Esophagus squamous epithelium (tissue), 5 donors: ENCODE measurements around the gene DIS3L2. TPM values are rescaled to one million over a fixed set of nuclear protein-coding genes. Genes with fewer than 3 reads are reported as not detected.

Experiments used
- DNase-seq: peaks from one replicate; lab custom pipeline; 2025; lab: John Stamatoyannopoulos, UW
- H3K27ac ChIP-seq, 4 donors: fragments of 200-600 bp; sonication (generic); one replicate each; pipeline ENCODE4 v1.5.1; 2016 to 2019; ENCODE audit warnings: mild to moderate bottlenecking in 1 of 4
- H3K27me3 ChIP-seq, 4 donors: fragments of 200-600 bp; sonication (generic); 1 replicate in 3 of 4; 2 replicates in 1 of 4; pipeline versions ENCODE4 v1.5.1 to v1.6.0; 2017 to 2021; ENCODE audit warnings: antibody characterized with exemption in 1 of 4
- H3K36me3 ChIP-seq, 3 donors: fragments of 200-600 bp; sonication (generic); one replicate each; pipeline ENCODE4 v1.5.1; 2016 to 2019
- H3K4me1 ChIP-seq, 3 donors: fragments of 200-600 bp; sonication (generic); one replicate each; pipeline ENCODE4 v1.5.1; 2017 to 2019
- H3K4me3 ChIP-seq, 4 donors: fragments of 200-600 bp; sonication (generic); 1 replicate in 3 of 4; 2 replicates in 1 of 4; pipeline ENCODE4 v1.5.1; 2016 to 2019; ENCODE audit warnings: mild to moderate bottlenecking in 2 of 4, moderate library complexity in 1 of 4
- H3K9me3 ChIP-seq, 3 donors: fragments of 200-600 bp; sonication (generic); one replicate each; pipeline ENCODE4 v1.5.1; 2016 to 2019
- CTCF ChIP-seq, 6 experiments: fragments of 450-650 bp in 4 of 6; fragments of 200-600 bp in 2 of 6; sonication (generic) in 2 of 6; IDR thresholded peaks; one replicate each; pipeline ENCODE4 v1.5.1; 2016 to 2019; ENCODE audit warnings: antibody characterized with exemption in 6 of 6, mild to moderate bottlenecking in 4 of 6, moderate library complexity in 4 of 6
- POLR2A ChIP-seq, 4 donors: fragments of 450-650 bp; IDR thresholded peaks; one replicate each; pipeline ENCODE4 v1.6.1; 2017; ENCODE audit warnings: antibody characterized with exemption in 4 of 4, mild to moderate bottlenecking in 4 of 4, moderate library complexity in 3 of 4
- WGBS, 2 donors: methylation state at CpG; one replicate each; pipeline ENCODE4 v1.1.5; 2018; 5-methylcytosine and 5-hydroxymethylcytosine counted together
- intact Hi-C: fragments of 100-400 bp; cut with DNase I; formaldehyde crosslinking; loops from one replicate; pipeline ENCODE4 v1.15.0; 2022
- total RNA-seq, 4 donors: library from RNA; depleted of rRNA; stranded (reverse); fragments of >200 nt; gene quantifications; one replicate each; pipeline ENCODE4 v1.1.0, GENCODE V29; 2016
- donor health status: DM: yes; HTN: yes; CAD: no.

The DIS3L2 gene
- total RNA-seq, 4 donors from 2014 or later: 14.5 to 42.8 (median 32.4) TPM

GRCh38 chr2:231923951-231924888 lies 37.3 kb upstream of the DIS3L2 start:
- DNase-seq: no peak
- Histone ChIP-seq H3K9me3 (no peaks in the 10 kb centered on the region), H3K36me3 (no peaks in the 10 kb centered on the region), H3K27me3 (peaks cover 0 to 92% (median 9%) of the 10 kb centered on the region in 4 donors), H3K4me1 (peaks cover 19 to 32% (median 19%) of the 10 kb centered on the region in 3 donors), H3K4me3 (peak overlapping the region; percentile 40 to 64 (median 52)), H3K27ac (no peak overlapping the region)
- 34 to 68% methylated on average over 21 to 23 of the region's 24 CpGs for WGBS, 2 donors
- intact Hi-C loops: no loop called here
- TF ChIP-seq CTCF (IDR thresholded peaks at IDR 0.05): no peak
- no peak for TF ChIP-seq POLR2A (IDR thresholded peaks at IDR 0.05)

- intact Hi-C loops: loop anchor here (5.0 kb wide), 2 partner anchors 217 to 397 kb away; no protein-coding TSS in a partner anchor
- Histone ChIP-seq H3K9me3 (no peaks in the 10 kb centered on the region), H3K4me1 (peaks cover 19 to 32% (median 19%) of the 10 kb centered on the region in 3 donors), H3K27ac (no peak overlapping the region), H3K27me3 (peaks cover 0 to 95% (median 9%) of the 10 kb centered on the region in 4 donors), H3K4me3 (peak overlapping the region; percentile 40 to 64 (median 52)), H3K36me3 (no peaks in the 10 kb centered on the region)
- TF ChIP-seq POLR2A (IDR thresholded peaks at IDR 0.05) (no peak), CTCF (IDR thresholded peaks at IDR 0.05) (no peak)
- 27 to 63% methylated on average over 3 of the region's 8 CpGs for WGBS, 2 donors
- no peak for DNase-seq
Measured at GRCh38 chr2:231924889-231925275, 36.6 kb upstream of the DIS3L2 start.

GRCh38 chr2:231925303-231926179 lies 36.0 kb upstream of the DIS3L2 start:
- intact Hi-C loops: loop anchor here (5.0 kb wide), 2 partner anchors 217 to 397 kb away; no protein-coding TSS in a partner anchor
- peaks cover 0 to 96% (median 9%) of the 10 kb centered on the region in 4 donors for H3K27me3 ChIP-seq
- no peaks in the 10 kb centered on the region for H3K9me3 ChIP-seq
- H3K36me3 ChIP-seq: no peaks in the 10 kb centered on the region
- DNase-seq: no peak
- H3K4me1 ChIP-seq: peaks cover 19 to 38% (median 19%) of the 10 kb centered on the region in 3 donors
- TF ChIP-seq CTCF (IDR thresholded peaks at IDR 0.05): peak; percentile 84 to 95 (median 90)
- TF ChIP-seq POLR2A (IDR thresholded peaks at IDR 0.05): no peak
- H3K4me3 ChIP-seq: peak overlapping the region; percentile 40 to 64 (median 52)
- WGBS, 2 donors: 2 to 4% methylated on average over 9 to 15 of the region's 96 CpGs
- H3K27ac ChIP-seq: peak overlapping the region in 2 of 4 donors; percentile 29 to 45

GRCh38 chr2:231926180-231926741 lies 35.3 kb upstream of the DIS3L2 start, which contains the start of gene NPPC:
NPPC (minus strand) TSS chr2:231926396; CDS start chr2:231926249, 147 bp downstream.
- H3K9me3 ChIP-seq: no peaks in the 10 kb centered on the region
- H3K36me3 ChIP-seq: no peaks in the 10 kb centered on the region
- peak within 1 kb of the TSS; percentile 40 to 64 (median 52) for H3K4me3 ChIP-seq
- TF ChIP-seq POLR2A (IDR thresholded peaks at IDR 0.05) (peak in 1 of 4 donors; percentile 43), CTCF (IDR thresholded peaks at IDR 0.05) (peak in 5 of 6 experiments; percentile 11 to 58 (median 43))
- H3K4me1 ChIP-seq: peaks cover 19 to 43% (median 19%) of the 10 kb centered on the region in 3 donors
- intact Hi-C loops: loop anchor here (5.0 kb wide), 2 partner anchors 216 to 396 kb away; no protein-coding TSS in a partner anchor
- WGBS, 2 donors: no CpG with 5 or more reads among the region's 54 CpGs
- peaks cover 0 to 96% (median 9%) of the 10 kb centered on the region in 4 donors for H3K27me3 ChIP-seq
- no peak for DNase-seq
- peak within 1 kb of the TSS in 2 of 4 donors; percentile 29 to 45 for H3K27ac ChIP-seq
